Uterus (tissue), 2 donors: ENCODE measurements around the gene VPS35L.

ENCODE experiments used
- CTCF ChIP-seq, 4 experiments: fragments of 200-600 bp in 2 of 4; fragments of 450-650 bp in 2 of 4; sonication (generic) in 2 of 4; IDR thresholded peaks; one replicate each; pipeline ENCODE4 v1.5.1; 2016 to 2019; ENCODE audit warnings: antibody characterized with exemption in 4 of 4, mild to moderate bottlenecking in 2 of 4, moderate library complexity in 1 of 4
- POLR2A ChIP-seq, 2 donors: fragments of 450-650 bp; IDR thresholded peaks; one replicate each; pipeline ENCODE4 v1.6.1; 2016; ENCODE audit warnings: antibody characterized with exemption in 2 of 2, mild to moderate bottlenecking in 1 of 2, moderate library complexity in 1 of 2

DNA sequence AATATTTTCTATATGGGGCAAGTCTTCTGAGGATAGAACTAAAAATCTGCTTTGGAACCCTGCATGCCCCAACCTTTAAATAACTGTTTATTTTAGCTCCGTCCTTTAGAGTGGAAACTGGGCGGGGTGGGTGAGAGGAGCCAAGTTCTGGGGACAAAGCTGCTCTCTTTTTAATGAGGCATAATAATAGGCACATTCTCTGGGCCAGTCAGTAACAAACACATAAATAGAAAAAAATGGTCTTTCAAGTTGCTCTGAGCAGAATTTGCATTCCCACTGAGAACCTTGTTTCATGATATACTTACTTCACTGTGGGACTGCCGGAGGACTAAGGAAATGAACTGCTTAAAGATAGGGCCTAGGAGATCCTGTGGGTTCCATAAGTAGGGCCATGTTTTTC is 111.0 kb downstream of the VPS35L start:
- TF ChIP-seq POLR2A (IDR thresholded peaks at IDR 0.05) = no peak
- no peak for TF ChIP-seq CTCF (IDR thresholded peaks at IDR 0.05)
